ENCODE data around the gene VAC14.

DNA sequence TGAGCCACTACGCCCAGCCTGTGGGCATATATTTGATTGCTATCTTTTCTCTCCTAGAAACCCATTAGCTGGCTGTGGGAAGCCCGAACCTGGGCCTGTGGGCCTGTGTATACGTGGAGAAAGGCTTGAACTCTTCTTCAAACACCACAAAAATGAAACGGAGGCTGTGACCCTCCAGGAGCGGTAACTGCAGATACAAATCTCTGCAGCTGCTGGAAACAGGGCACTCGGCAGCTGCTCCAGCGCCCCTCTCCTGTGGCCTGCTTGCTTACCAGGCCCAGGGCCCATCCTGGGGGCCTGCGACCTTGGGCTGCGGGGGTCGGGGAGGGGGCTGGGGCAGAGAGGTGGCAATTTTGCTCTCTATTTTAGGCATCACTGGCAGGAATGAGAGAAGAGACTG lies 87.1 kb downstream of the VAC14 start:
- TF ChIP-seq, protein P1, sequence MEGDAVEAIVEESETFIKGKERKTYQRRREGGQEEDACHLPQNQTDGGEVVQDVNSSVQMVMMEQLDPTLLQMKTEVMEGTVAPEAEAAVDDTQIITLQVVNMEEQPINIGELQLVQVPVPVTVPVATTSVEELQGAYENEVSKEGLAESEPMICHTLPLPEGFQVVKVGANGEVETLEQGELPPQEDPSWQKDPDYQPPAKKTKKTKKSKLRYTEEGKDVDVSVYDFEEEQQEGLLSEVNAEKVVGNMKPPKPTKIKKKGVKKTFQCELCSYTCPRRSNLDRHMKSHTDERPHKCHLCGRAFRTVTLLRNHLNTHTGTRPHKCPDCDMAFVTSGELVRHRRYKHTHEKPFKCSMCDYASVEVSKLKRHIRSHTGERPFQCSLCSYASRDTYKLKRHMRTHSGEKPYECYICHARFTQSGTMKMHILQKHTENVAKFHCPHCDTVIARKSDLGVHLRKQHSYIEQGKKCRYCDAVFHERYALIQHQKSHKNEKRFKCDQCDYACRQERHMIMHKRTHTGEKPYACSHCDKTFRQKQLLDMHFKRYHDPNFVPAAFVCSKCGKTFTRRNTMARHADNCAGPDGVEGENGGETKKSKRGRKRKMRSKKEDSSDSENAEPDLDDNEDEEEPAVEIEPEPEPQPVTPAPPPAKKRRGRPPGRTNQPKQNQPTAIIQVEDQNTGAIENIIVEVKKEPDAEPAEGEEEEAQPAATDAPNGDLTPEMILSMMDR (IDR thresholded peaks at IDR 0.05) = no peak
- no peak for TF ChIP-seq ZFX (IDR thresholded peaks at IDR 0.05; ENCODE audit: borderline replicate concordance)
